IPS DF 6.9 (cell line): ENCODE measurements around the gene OSBP2.

Experiments used
- DNase-seq: peaks from one replicate; pipeline ENCODE4 v3.0.0-alpha.2; 2013; ENCODE audit warnings: low read depth, low spot score
- H3K27ac ChIP-seq: one replicate; pipeline ENCODE4 v1.5.1; 2013; ENCODE audit warnings: low read length, control low read depth
- H3K27me3 ChIP-seq: 2 replicates; pipeline ENCODE4 v1.6.1; 2013; ENCODE audit warnings: mild to moderate bottlenecking, low read length; ENCODE audit not compliant: control insufficient read depth, insufficient read depth
- H3K36me3 ChIP-seq: 2 replicates; pipeline ENCODE4 v1.6.1; 2013; ENCODE audit warnings: low read length; ENCODE audit not compliant: control insufficient read depth, insufficient read depth
- H3K4me1 ChIP-seq: 2 replicates; pipeline ENCODE4 v1.6.1; 2013; ENCODE audit warnings: low read length; ENCODE audit not compliant: control insufficient read depth, insufficient read depth
- H3K4me3 ChIP-seq: 2 replicates; pipeline ENCODE4 v1.5.1; 2013; ENCODE audit warnings: mild to moderate bottlenecking, low read length
- H3K9me3 ChIP-seq: 2 replicates; pipeline ENCODE4 v1.6.1; 2013; ENCODE audit warnings: low read length, inconsistent platforms; ENCODE audit not compliant: control insufficient read depth, insufficient read depth
- WGBS: extraction: QIAGEN DNeasy Blood & Tissue Kit; methylation state at CpG from one replicate; pipeline ENCODE4 v1.1.7; 2013; ENCODE audit warnings: mixed read lengths, missing lambda C conversion rate; ENCODE audit not compliant: insufficient read length, insufficient coverage; 5-methylcytosine and 5-hydroxymethylcytosine counted together

The OSBP2 gene

DNA sequence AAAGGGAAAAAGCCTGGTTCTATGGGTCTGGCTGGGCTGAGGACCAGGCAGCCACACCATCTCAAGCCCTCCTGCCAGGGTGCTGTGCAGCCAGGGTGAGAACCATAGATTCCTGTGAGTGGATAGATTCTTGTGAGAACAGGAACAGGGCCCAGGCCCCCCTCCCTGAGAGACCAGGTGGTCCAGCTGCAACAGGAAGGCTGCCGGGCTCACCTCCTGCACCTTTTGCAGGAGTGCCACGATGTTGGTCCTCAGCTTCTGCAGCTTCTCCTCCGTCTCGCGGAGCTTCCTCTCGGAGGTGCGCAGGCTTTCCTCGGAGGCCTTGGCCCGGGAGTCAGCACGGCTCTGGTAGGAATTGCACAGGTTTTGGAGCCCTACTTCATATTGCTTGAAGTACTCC is 233.1 kb downstream of the OSBP2 start:
- peaks cover 63% of the 10 kb centered on the region for H3K36me3 ChIP-seq
- no peaks in the 10 kb centered on the region for H3K27me3 ChIP-seq
- no peaks in the 10 kb centered on the region for H3K4me1 ChIP-seq
- no peak overlapping the region for H3K27ac ChIP-seq
- no CpG with 5 or more reads among the region's 10 CpGs for WGBS
- no peak overlapping the region for H3K4me3 ChIP-seq
- DNase-seq = no peak
- H3K9me3 ChIP-seq = no peaks in the 10 kb centered on the region

DNA sequence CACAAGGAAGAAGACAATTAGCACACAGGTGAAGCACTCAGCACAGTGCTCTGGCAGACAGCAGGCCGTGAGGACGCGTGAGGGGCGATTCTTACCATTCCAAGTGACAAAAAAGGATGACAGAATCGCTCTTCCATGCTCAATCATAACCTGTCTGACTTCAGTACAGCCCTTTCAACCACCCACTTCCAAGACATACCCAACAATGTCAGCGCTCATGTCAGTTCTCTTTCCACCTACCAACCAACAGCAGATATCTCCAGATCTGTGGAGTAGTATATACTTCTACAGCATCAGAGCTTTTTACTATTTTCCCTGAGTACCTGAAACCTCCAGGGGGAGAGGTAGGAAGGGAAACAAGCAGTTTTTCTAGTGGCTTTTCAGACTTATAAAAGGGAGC is 233.7 kb downstream of the OSBP2 start:
- H3K9me3 ChIP-seq = no peaks in the 10 kb centered on the region
- H3K4me3 ChIP-seq = no peak overlapping the region
- WGBS = no CpG with 5 or more reads among the region's 6 CpGs
- peaks cover 69% of the 10 kb centered on the region for H3K36me3 ChIP-seq
- DNase-seq = no peak
- H3K27ac ChIP-seq = no peak overlapping the region
- H3K4me1 ChIP-seq = no peaks in the 10 kb centered on the region
- H3K27me3 ChIP-seq = no peaks in the 10 kb centered on the region

- peaks cover 76% of the 10 kb centered on the region for H3K36me3 ChIP-seq
- no CpG with 5 or more reads among the region's 3 CpGs for WGBS
- H3K4me1 ChIP-seq = no peaks in the 10 kb centered on the region
These were observed 235.6 kb downstream of the OSBP2 start for GRCh38 chr22:30930228-30930627.

GRCh38 chr22:30931541-30932300 is 237.0 kb downstream of the OSBP2 start:
- WGBS = no CpG with 5 or more reads among the region's 4 CpGs
- no peaks in the 10 kb centered on the region for H3K27me3 ChIP-seq
- no peaks in the 10 kb centered on the region for H3K9me3 ChIP-seq
- no peak overlapping the region for H3K27ac ChIP-seq
- no peaks in the 10 kb centered on the region for H3K4me1 ChIP-seq
- DNase-seq = no peak
- H3K36me3 ChIP-seq = peaks cover 68% of the 10 kb centered on the region
- H3K4me3 ChIP-seq = no peak overlapping the region

More at GRCh38 chr22:30930228-30930627, 235.6 kb downstream of the OSBP2 start:
- H3K4me3 ChIP-seq = no peak overlapping the region
- H3K27me3 ChIP-seq = no peaks in the 10 kb centered on the region
- no peak overlapping the region for H3K27ac ChIP-seq
- no peak for DNase-seq
- H3K9me3 ChIP-seq = no peaks in the 10 kb centered on the region

DNA sequence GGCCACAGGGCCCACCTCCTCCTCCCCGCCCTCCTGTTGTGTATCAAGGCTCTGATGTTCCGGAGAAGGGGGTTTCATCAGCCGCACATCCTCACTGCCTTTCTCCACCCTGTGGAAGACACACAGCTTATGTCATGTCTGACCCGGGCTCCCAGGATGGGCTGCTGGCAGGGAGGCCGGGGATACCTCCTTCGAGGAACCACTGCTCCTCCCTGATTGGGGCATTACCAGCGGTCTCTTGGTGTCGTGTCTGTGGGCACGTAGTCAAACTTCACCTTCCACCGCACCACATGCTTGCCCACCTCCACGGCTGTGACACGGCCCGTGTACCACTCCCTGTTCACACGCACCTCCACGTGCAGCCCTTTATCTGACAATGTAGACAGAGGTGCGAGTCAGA is 238.0 kb downstream of the OSBP2 start:
- Histone ChIP-seq H3K4me1 (no peaks in the 10 kb centered on the region), H3K27me3 (no peaks in the 10 kb centered on the region), H3K36me3 (peaks cover 67% of the 10 kb centered on the region), H3K9me3 (no peaks in the 10 kb centered on the region), H3K4me3 (no peak overlapping the region), H3K27ac (no peak overlapping the region)
- DNase-seq = no peak
- no CpG with 5 or more reads among the region's 16 CpGs for WGBS

GRCh38 chr22:30933457-30933856 is 238.8 kb downstream of the OSBP2 start:
- Histone ChIP-seq H3K4me1 (no peaks in the 10 kb centered on the region), H3K27me3 (no peaks in the 10 kb centered on the region), H3K9me3 (no peaks in the 10 kb centered on the region), H3K27ac (no peak overlapping the region), H3K36me3 (peaks cover 64% of the 10 kb centered on the region), H3K4me3 (no peak overlapping the region)
- DNase-seq = no peak
- no CpG with 5 or more reads among the region's 7 CpGs for WGBS

DNA sequence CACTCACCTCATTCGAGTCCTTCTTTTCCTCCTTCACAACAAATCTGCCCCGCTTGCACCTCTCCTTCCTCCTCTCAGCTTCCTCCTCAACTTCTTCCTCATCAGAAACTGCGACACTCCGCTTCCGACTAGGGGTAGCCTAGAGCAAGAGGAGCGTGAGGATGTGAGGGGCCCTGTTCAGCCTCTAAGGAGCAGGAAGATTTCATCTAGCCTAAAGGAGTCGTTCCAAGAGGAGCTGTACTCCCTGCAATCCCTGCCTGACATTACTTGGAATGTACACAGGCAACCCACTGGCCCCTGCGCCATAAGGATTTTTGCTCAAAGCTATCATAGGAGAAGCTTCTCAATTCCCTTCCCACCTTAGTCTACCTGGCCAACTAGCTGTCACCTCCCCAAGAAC is 239.4 kb downstream of the OSBP2 start:
- no peak for DNase-seq
- Histone ChIP-seq H3K4me1 (no peaks in the 10 kb centered on the region), H3K27me3 (no peaks in the 10 kb centered on the region), H3K9me3 (no peaks in the 10 kb centered on the region), H3K36me3 (peaks cover 64% of the 10 kb centered on the region), H3K4me3 (no peak overlapping the region), H3K27ac (no peak overlapping the region)
- no CpG with 5 or more reads among the region's 8 CpGs for WGBS

- Histone ChIP-seq H3K27ac (no peak overlapping the region), H3K36me3 (peaks cover 67% of the 10 kb centered on the region), H3K4me3 (no peak overlapping the region), H3K27me3 (no peaks in the 10 kb centered on the region), H3K9me3 (no peaks in the 10 kb centered on the region), H3K4me1 (no peaks in the 10 kb centered on the region)
- no CpG with 5 or more reads among the region's 7 CpGs for WGBS
- no peak for DNase-seq
These were observed 246.2 kb downstream of the OSBP2 start for GRCh38 chr22:30940685-30941362.

- DNase-seq = no peak
- H3K4me3 ChIP-seq = no peak overlapping the region
- no peaks in the 10 kb centered on the region for H3K9me3 ChIP-seq
- no peaks in the 10 kb centered on the region for H3K27me3 ChIP-seq
- H3K36me3 ChIP-seq = peaks cover 70% of the 10 kb centered on the region
- WGBS = no CpG with 5 or more reads among the region's 11 CpGs
- H3K27ac ChIP-seq = no peak overlapping the region
- no peaks in the 10 kb centered on the region for H3K4me1 ChIP-seq
These were observed 246.7 kb downstream of the OSBP2 start for GRCh38 chr22:30941363-30941740.

GRCh38 chr22:30943368-30943767 is 248.7 kb downstream of the OSBP2 start:
- peaks cover 63% of the 10 kb centered on the region for H3K36me3 ChIP-seq
- no peaks in the 10 kb centered on the region for H3K27me3 ChIP-seq
- H3K27ac ChIP-seq = no peak overlapping the region
- no peaks in the 10 kb centered on the region for H3K4me1 ChIP-seq
- no peak for DNase-seq
- no CpG with 5 or more reads among the region's 3 CpGs for WGBS
- no peak overlapping the region for H3K4me3 ChIP-seq
- H3K9me3 ChIP-seq = no peaks in the 10 kb centered on the region

- no peak for DNase-seq
- Histone ChIP-seq H3K4me1 (no peaks in the 10 kb centered on the region), H3K9me3 (no peaks in the 10 kb centered on the region), H3K4me3 (no peak overlapping the region), H3K27ac (no peak overlapping the region), H3K27me3 (no peaks in the 10 kb centered on the region), H3K36me3 (peaks cover 65% of the 10 kb centered on the region)
- no CpG with 5 or more reads among the region's 4 CpGs for WGBS
These were observed 250.3 kb downstream of the OSBP2 start for GRCh38 chr22:30944986-30945385.
